ENCODE data around the gene TAGLN3. TPM values are rescaled to one million over a fixed set of nuclear protein-coding genes. Genes with fewer than 3 reads are reported as not detected.

Gene TAGLN3
- total and polyA plus RNA-seq, 2 donors (not counting 1 experiment from before 2014, with no cell fraction given), result 0.10 to 0.33 TPM

GRCh38 chr3:111967068-111967467, 31.7 kb upstream of the TAGLN3 start:
- no peak overlapping the region for H2AFZ ChIP-seq (ENCODE audit: low read length)
- TF ChIP-seq, protein P1, sequence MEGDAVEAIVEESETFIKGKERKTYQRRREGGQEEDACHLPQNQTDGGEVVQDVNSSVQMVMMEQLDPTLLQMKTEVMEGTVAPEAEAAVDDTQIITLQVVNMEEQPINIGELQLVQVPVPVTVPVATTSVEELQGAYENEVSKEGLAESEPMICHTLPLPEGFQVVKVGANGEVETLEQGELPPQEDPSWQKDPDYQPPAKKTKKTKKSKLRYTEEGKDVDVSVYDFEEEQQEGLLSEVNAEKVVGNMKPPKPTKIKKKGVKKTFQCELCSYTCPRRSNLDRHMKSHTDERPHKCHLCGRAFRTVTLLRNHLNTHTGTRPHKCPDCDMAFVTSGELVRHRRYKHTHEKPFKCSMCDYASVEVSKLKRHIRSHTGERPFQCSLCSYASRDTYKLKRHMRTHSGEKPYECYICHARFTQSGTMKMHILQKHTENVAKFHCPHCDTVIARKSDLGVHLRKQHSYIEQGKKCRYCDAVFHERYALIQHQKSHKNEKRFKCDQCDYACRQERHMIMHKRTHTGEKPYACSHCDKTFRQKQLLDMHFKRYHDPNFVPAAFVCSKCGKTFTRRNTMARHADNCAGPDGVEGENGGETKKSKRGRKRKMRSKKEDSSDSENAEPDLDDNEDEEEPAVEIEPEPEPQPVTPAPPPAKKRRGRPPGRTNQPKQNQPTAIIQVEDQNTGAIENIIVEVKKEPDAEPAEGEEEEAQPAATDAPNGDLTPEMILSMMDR (conservative IDR thresholded peaks at IDR 0.05 in 1 of 2, IDR thresholded peaks at IDR 0.05 in 1 of 2; ENCODE audit: low read depth in 1 of 2, low read length in 2 of 2), result no peak
- no peak for TF ChIP-seq EZH2 (IDR thresholded peaks at IDR 0.05; ENCODE audit: low read length, missing control alignments)
- H3K79me2 ChIP-seq (ENCODE audit: control insufficient read depth, insufficient read depth, low read length), result no peaks in the 10 kb centered on the region
- H3K9ac ChIP-seq (ENCODE audit: insufficient read depth, low read length), result no peak overlapping the region
- H4K20me1 ChIP-seq (ENCODE audit: control insufficient read depth, extremely low read depth, insufficient read depth, low read length), result no peaks in the 10 kb centered on the region
- peaks cover 3% of the 10 kb centered on the region for H3K36me3 ChIP-seq (ENCODE audit: control insufficient read depth, insufficient read depth, low read length)
- peaks cover 7% of the 10 kb centered on the region for H3K4me1 ChIP-seq (ENCODE audit: control insufficient read depth, extremely low read depth, insufficient read depth, low read length)
- no peak overlapping the region for H3K27ac ChIP-seq (ENCODE audit: insufficient read depth, low read length)
- no peak overlapping the region for H3K4me2 ChIP-seq (ENCODE audit: extremely low read depth, insufficient read depth, low read length)
- no peak overlapping the region for H3K4me3 ChIP-seq (replicated peaks in 1 of 4; ENCODE audit: control extremely low read depth in 1 of 4, insufficient read depth in 1 of 4, low read depth in 3 of 4, low read length in 4 of 4)
- no peak for DNase-seq (ENCODE audit: low read depth in 2 of 2)
- no peaks in the 10 kb centered on the region for H3K9me3 ChIP-seq (ENCODE audit: control insufficient read depth, insufficient read depth, low read depth, low read length)
- H3K27me3 ChIP-seq (ENCODE audit: control insufficient read depth, insufficient read depth, low read length), result no peaks in the 10 kb centered on the region

- Histone ChIP-seq H3K4me3 (replicated peaks in 1 of 4; ENCODE audit: control extremely low read depth in 1 of 4, insufficient read depth in 1 of 4, low read depth in 3 of 4, low read length in 4 of 4) (no peak overlapping the region), H3K27me3 (ENCODE audit: control insufficient read depth, insufficient read depth, low read length) (no peaks in the 10 kb centered on the region), H4K20me1 (ENCODE audit: control insufficient read depth, extremely low read depth, insufficient read depth, low read length) (no peaks in the 10 kb centered on the region), H3K9me3 (ENCODE audit: control insufficient read depth, insufficient read depth, low read depth, low read length) (no peaks in the 10 kb centered on the region), H3K4me1 (ENCODE audit: control insufficient read depth, extremely low read depth, insufficient read depth, low read length) (peaks cover 7% of the 10 kb centered on the region), H3K79me2 (ENCODE audit: control insufficient read depth, insufficient read depth, low read length) (no peaks in the 10 kb centered on the region), H3K9ac (ENCODE audit: insufficient read depth, low read length) (no peak overlapping the region), H2AFZ (ENCODE audit: low read length) (no peak overlapping the region), H3K36me3 (ENCODE audit: control insufficient read depth, insufficient read depth, low read length) (peaks cover 3% of the 10 kb centered on the region), H3K4me2 (ENCODE audit: extremely low read depth, insufficient read depth, low read length) (no peak overlapping the region), H3K27ac (ENCODE audit: insufficient read depth, low read length) (no peak overlapping the region)
- no peak for TF ChIP-seq EZH2 (IDR thresholded peaks at IDR 0.05; ENCODE audit: low read length, missing control alignments)
- TF ChIP-seq, protein P1 (conservative IDR thresholded peaks at IDR 0.05 in 1 of 2, IDR thresholded peaks at IDR 0.05 in 1 of 2; ENCODE audit: low read depth in 1 of 2, low read length in 2 of 2), result peak; percentile 85 to 91
- peak; percentile 76 to 85 for DNase-seq (ENCODE audit: low read depth in 2 of 2)
Observed at GRCh38 chr3:111967651-111968274, 31.0 kb upstream of the TAGLN3 start.

- Histone ChIP-seq H3K27ac (ENCODE audit: insufficient read depth, low read length) (no peak overlapping the region), H3K36me3 (ENCODE audit: control insufficient read depth, insufficient read depth, low read length) (peaks cover 3% of the 10 kb centered on the region), H3K4me3 (replicated peaks in 1 of 4; ENCODE audit: control extremely low read depth in 1 of 4, insufficient read depth in 1 of 4, low read depth in 3 of 4, low read length in 4 of 4) (no peak overlapping the region), H3K9me3 (ENCODE audit: control insufficient read depth, insufficient read depth, low read depth, low read length) (no peaks in the 10 kb centered on the region), H2AFZ (ENCODE audit: low read length) (no peak overlapping the region), H3K4me1 (ENCODE audit: control insufficient read depth, extremely low read depth, insufficient read depth, low read length) (peaks cover 3% of the 10 kb centered on the region), H4K20me1 (ENCODE audit: control insufficient read depth, extremely low read depth, insufficient read depth, low read length) (no peaks in the 10 kb centered on the region), H3K9ac (ENCODE audit: insufficient read depth, low read length) (no peak overlapping the region), H3K4me2 (ENCODE audit: extremely low read depth, insufficient read depth, low read length) (peak overlapping the region; percentile 32), H3K79me2 (ENCODE audit: control insufficient read depth, insufficient read depth, low read length) (no peaks in the 10 kb centered on the region), H3K27me3 (ENCODE audit: control insufficient read depth, insufficient read depth, low read length) (no peaks in the 10 kb centered on the region)
- peak in 1 of 2 donors; percentile 52 for DNase-seq (ENCODE audit: low read depth in 2 of 2)
- no peak for TF ChIP-seq EZH2 (IDR thresholded peaks at IDR 0.05; ENCODE audit: low read length, missing control alignments)
- TF ChIP-seq, protein P1 (conservative IDR thresholded peaks at IDR 0.05 in 1 of 2, IDR thresholded peaks at IDR 0.05 in 1 of 2; ENCODE audit: low read depth in 1 of 2, low read length in 2 of 2), result no peak
Observed at GRCh38 chr3:111968319-111969054, 30.2 kb upstream of the TAGLN3 start.
